GM23338 (cell line): Measurements from ENCODE around the gene CNPPD1. TPM values are rescaled to one million over a fixed set of nuclear protein-coding genes. Genes with fewer than 3 reads are reported as not detected.

Experiments used
- ATAC-seq: fragments of 200-7000 bp; cut with Tn5 transposase; 3 replicates; pipeline ENCODE4 v1.9.1; 2020
- DNase-seq: peaks from one replicate; pipeline ENCODE4 v3.0.0-alpha.2; 2015; ENCODE audit warnings: low spot score
- H2AFZ ChIP-seq: fragments of 200-600 bp; sonication (generic); 2 replicates; pipeline ENCODE4 v1.8.0; 2016; ENCODE audit warnings: antibody characterized with exemption, mild to moderate bottlenecking, moderate library complexity
- H3F3A ChIP-seq: fragments of 200-600 bp; sonication (generic); replicated peaks from 2 replicates; pipeline ENCODE4 v1.8.0; 2017; ENCODE audit warnings: antibody characterized with exemption, mixed run types, low read depth
- H3K27ac ChIP-seq: fragments of 200-600 bp; sonication (generic); 2 replicates; pipeline ENCODE4 v1.6.1; 2016; ENCODE audit warnings: low read depth
- H3K27me3 ChIP-seq: fragments of 200-600 bp; sonication (generic); 2 replicates; pipeline ENCODE4 v1.8.0; 2016; ENCODE audit warnings: mild to moderate bottlenecking, mixed run types, moderate library complexity; ENCODE audit not compliant: insufficient read depth
- H3K36me3 ChIP-seq: fragments of 200-600 bp; sonication (generic); 2 replicates; pipeline ENCODE4 v1.8.0; 2016; ENCODE audit warnings: mild to moderate bottlenecking; ENCODE audit not compliant: insufficient read depth
- H3K4me1 ChIP-seq: fragments of 200-600 bp; sonication (generic); 2 replicates; pipeline ENCODE4 v1.8.0; 2016; ENCODE audit warnings: mild to moderate bottlenecking, moderate library complexity; ENCODE audit not compliant: insufficient read depth
- H3K4me2 ChIP-seq: fragments of 200-600 bp; sonication (generic); 2 replicates; pipeline ENCODE4 v1.7.1; 2017; ENCODE audit warnings: mixed run types
- H3K4me3 ChIP-seq: fragments of 200-600 bp; sonication (generic); 2 replicates; pipeline ENCODE4 v1.6.1; 2016; ENCODE audit warnings: mixed run types
- H3K79me2 ChIP-seq: fragments of 200-600 bp; sonication (generic); replicated peaks from 2 replicates; pipeline ENCODE4 v1.8.0; 2017; ENCODE audit warnings: mild to moderate bottlenecking; ENCODE audit not compliant: insufficient read depth
- H3K9me2 ChIP-seq: fragments of 200-600 bp; sonication (generic); 2 replicates; pipeline ENCODE4 v1.8.0; 2017; ENCODE audit not compliant: insufficient read depth
- H4K20me1 ChIP-seq: fragments of 200-600 bp; sonication (generic); replicated peaks from 2 replicates; pipeline ENCODE4 v1.8.0; 2017; ENCODE audit warnings: mild to moderate bottlenecking; ENCODE audit not compliant: insufficient read depth
- H3K27ac Mint-ChIP-seq: 2 replicates; pipeline ENCODE4 v1.8.0; 2020; ENCODE audit warnings: inconsistent platforms, mild to moderate bottlenecking, moderate library complexity, mixed read lengths
- H3K27me3 Mint-ChIP-seq: 3 replicates; pipeline ENCODE4 v1.8.0; 2022; ENCODE audit warnings: low read depth, mild to moderate bottlenecking, moderate library complexity, mixed read lengths, inconsistent platforms; ENCODE audit not compliant: insufficient read depth, poor library complexity
- H3K36me3 Mint-ChIP-seq: 3 replicates; pipeline ENCODE4 v1.8.0; 2021; ENCODE audit warnings: low read depth, mild to moderate bottlenecking, inconsistent platforms, moderate library complexity, mixed read lengths
- H3K4me1 Mint-ChIP-seq: 3 replicates; pipeline ENCODE4 v1.8.0; 2020; ENCODE audit warnings: mild to moderate bottlenecking, inconsistent platforms, mixed read lengths
- H3K4me3 Mint-ChIP-seq: 3 replicates; pipeline ENCODE4 v1.8.0; 2021; ENCODE audit warnings: moderate library complexity, mild to moderate bottlenecking, inconsistent platforms, mixed read lengths
- H3K9me3 Mint-ChIP-seq: 3 replicates; pipeline ENCODE4 v1.8.0; 2020; ENCODE audit warnings: moderate library complexity, mild to moderate bottlenecking, inconsistent platforms, mixed read lengths
- ETS1 ChIP-seq: IDR thresholded peaks from 2 replicates; pipeline ENCODE4 v1.6.1; 2016; ENCODE audit warnings: antibody characterized with exemption
- EZH2phosphoT487 ChIP-seq: fragments of 200-600 bp; sonication (generic); IDR thresholded peaks from one replicate; pipeline ENCODE4 v1.8.1; 2018; ENCODE audit warnings: antibody characterized with exemption; ENCODE audit not compliant: unreplicated experiment
- JUNB ChIP-seq: IDR thresholded peaks from one replicate; pipeline ENCODE4 v1.6.1; 2016; ENCODE audit warnings: antibody characterized with exemption; ENCODE audit not compliant: unreplicated experiment
- REST ChIP-seq: IDR thresholded peaks from one replicate; pipeline ENCODE4 v1.6.1; 2018; ENCODE audit warnings: antibody characterized with exemption; ENCODE audit not compliant: unreplicated experiment
- ZNF462 ChIP-seq: fragments of 250-450 bp; sonication (Bioruptor Pico); IDR thresholded peaks from 2 replicates; pipeline ENCODE4 v1.5.0; 2020; ENCODE audit warnings: mild to moderate bottlenecking, moderate library complexity
- polyA plus RNA-seq: library from polyadenylated mRNA; unstranded; fragments of >200 nt; fragmentation: Nextera tagmentation; extraction: Ambion mirVana; gene quantifications from 2 replicates; pipeline ENCODE4 v1.2.1, GENCODE V29; 2016
- total RNA-seq: library from RNA; depleted of rRNA; stranded (reverse); fragments of >200 nt; shearing (Covaris generic); gene quantifications from 2 replicates; pipeline ENCODE4 v1.2.3, GENCODE V29; 2014

CNPPD1 gene
- total and polyA plus RNA-seq, 2 experiments from 2014 or later = 18.0 to 18.2 TPM

DNA sequence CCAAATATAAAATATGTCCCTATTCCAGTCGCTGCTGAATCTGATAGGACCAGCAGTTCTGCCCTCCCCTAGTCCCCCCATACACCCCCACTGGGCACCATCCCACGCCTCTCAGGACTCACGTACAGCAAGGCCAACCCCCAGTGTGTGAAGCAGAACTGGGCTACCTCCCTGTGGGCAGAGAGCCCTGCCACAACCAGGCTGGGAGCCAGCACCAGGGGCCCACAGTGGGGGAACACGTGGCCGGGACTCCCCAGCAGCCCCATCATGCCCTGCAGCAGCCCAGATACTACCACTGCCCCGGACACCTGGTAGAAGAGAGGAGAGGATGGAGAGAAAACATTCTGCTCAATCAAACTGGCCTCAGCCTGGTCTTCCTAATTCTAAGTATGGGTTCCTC, 8.2 kb downstream of the CNPPD1 start (continued):
- TF ChIP-seq REST (no peak), ETS1 (no peak)

DNA sequence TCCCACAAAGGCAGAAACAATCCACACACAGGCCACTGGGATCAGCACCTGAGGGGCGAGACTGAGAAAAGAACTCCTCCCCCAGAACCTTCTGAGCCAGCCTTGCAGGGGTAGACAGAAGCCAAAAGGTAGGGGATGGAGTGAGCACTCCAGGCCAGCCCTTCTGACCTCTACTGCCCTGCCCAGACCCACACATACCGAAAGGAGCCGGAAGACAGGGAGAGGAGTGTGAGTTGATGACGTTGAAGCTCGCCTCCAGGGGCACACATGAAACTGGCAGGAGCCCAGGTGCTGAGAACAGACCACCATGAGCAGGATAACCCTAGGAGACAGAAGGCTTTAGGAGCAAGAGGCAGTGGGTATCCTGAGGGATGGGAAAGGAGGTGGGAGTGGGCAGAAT, 8.7 kb downstream of the CNPPD1 start:
- H3K79me2 ChIP-seq = no peaks in the 10 kb centered on the region
- no peak overlapping the region for H3K27ac ChIP-seq
- no peaks in the 10 kb centered on the region for H3F3A ChIP-seq
- Mint-ChIP-seq H3K4me3 (no peak overlapping the region; the same call in 2 of the 3 replicates), H3K36me3 (peaks cover 6% of the 10 kb centered on the region; the same call in 2 of the 3 replicates), H3K4me1 (peaks cover 9% of the 10 kb centered on the region), H3K9me3 (no peaks in the 10 kb centered on the region), H3K27me3 (peaks cover 19% of the 10 kb centered on the region), H3K27ac (peak overlapping the region; percentile 20; the same call in 1 of the 2 replicates)
- no peaks in the 10 kb centered on the region for H3K36me3 ChIP-seq
- no peak overlapping the region for H3K4me3 ChIP-seq
- ATAC-seq = peak; percentile 37; the same call in 2 of the 3 replicates
- TF ChIP-seq REST (no peak), ETS1 (no peak), ZNF462 (CRISPR knock-in tag) (no peak), JUNB (no peak), EZH2phosphoT487 (no peak)
- no peaks in the 10 kb centered on the region for H3K27me3 ChIP-seq
- H3K4me1 ChIP-seq = no peaks in the 10 kb centered on the region
- no peaks in the 10 kb centered on the region for H4K20me1 ChIP-seq
- no peak overlapping the region for H3K4me2 ChIP-seq
- DNase-seq = peak; percentile 13
- no peak overlapping the region for H2AFZ ChIP-seq
- no peaks in the 10 kb centered on the region for H3K9me2 ChIP-seq
